SW480 (cell line): ENCODE measurements around the gene SEMA4F.
A peak's percentile ranks its signal among the peaks of the same experiment; 100 is the strongest.

ENCODE experiments used
- DNase-seq: peaks from one replicate; pipeline ENCODE4 v3.0.0-alpha.2; 2016; ENCODE audit warnings: low spot score

Gene SEMA4F

GRCh38 chr2:74707837-74708236, 53.8 kb downstream of the SEMA4F start:
- DNase-seq, result no peak

GRCh38 chr2:74708296-74708695, 54.2 kb downstream of the SEMA4F start:
- DNase-seq, result no peak

DNA sequence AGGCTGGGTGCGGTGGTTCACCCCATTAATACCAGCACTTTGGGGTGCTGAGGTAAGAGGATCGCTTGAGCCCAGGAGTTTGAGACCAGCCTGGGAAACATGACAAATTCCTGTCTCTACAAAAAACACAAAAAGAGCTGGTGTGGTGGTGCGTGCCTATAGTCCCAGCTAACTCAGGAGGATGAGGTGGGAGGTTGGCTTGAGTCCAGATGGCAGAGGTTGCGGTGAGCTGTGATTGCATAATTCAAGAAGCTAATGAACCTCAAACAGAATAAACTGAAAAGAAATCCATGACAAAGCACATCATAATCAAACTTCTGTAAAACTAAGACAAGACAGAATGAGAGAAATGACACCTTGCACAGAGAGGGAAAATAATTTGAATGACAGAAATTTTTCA, 54.8 kb downstream of the SEMA4F start:
- DNase-seq, result no peak

DNA sequence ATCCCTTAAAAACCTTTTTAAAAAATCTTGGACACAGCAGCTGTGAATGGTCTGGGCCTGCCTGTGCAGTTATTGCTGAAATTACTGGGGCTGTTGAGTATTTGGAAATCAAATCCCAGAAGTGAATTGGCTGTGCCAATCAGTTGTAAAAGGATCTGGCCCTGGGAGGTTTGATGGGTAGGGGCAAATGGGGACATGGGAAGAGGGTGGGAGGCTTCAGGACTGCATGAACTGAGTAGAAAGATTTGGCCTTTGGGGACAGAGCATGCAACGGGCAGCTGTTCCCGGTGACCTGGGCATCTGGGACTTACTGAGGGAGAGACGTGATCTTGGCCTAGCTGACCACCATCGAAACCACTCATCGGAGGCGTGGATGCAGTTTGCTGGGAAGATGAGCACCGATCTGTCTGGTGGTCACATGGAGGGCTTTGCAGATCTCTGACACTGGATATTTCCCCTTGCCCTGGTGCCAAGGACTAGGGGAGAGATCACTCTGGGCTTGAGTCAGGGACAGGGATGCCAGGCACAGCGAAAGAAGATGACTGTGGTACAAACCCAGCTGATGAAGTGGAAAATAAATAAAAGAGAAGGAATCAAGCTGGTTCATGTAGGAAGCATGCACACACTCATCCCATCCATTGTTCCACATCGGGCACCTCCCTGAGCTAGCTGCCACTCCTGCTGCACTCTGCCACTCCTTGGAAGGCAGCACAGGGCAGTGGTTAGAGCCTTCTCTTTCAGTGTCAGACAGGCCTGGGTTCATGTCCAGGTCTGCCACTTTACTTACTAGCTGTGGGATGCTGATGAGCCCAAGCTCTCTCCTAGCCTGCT, 58.4 kb downstream of the SEMA4F start:
- DNase-seq, result no peak

- no peak for DNase-seq
Measured at GRCh38 chr2:74714691-74715080, 60.6 kb downstream of the SEMA4F start.

DNA sequence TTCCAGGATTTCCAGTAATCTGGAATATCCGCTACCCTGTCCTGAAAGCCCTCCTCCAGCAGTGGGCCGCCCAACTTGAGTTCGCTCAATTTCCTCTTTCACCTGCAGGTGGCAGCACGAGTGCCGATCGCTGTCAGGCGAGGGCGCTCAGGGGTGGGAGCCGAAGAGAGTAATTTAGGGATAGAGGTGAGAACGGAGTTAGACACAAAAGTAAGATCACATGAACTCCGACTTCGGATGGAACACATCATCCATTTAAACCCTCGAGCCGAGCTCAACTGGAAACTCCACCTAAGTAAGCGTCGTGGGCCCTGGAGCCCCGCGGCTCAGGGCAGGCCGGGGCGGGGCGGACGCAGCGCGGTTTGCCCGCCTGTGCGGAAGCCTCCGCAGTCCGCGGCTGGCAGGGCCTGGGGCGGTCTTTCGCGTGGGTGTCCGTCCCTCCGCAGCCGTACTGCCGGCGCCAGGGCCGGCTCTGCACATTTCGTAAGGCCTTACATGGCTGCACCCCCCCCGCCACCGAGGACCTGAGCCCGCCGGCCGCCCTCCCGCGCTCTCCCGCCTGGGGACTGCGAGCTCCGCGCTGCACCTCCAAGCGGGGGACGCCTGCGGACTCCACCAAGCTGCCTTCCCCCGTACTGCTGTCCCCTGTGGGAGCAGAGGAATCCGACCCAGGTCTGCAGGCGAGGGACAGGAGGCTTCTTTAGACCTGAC, 61.2 kb downstream of the SEMA4F start:
- peak; percentile 92 for DNase-seq

DNA sequence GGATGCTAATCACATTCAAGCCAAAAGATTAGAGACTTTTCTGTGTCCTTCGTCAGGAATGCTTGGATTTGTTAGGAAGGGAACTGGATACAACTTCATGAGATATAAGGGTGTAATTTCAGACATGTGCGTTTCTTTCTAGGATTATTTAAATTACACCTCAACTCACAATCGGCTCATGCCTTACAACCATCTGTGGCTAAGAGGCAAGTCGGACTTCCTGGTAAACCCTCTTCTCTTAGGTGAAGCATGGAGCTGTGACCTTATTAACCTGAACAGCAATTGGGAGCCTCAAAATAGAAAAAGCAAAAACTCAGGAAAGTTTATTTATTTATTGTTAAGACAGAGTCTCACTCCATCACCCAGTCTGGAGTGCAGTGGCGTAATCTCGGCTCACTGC, 61.8 kb downstream of the SEMA4F start:
- DNase-seq, result no peak

DNA sequence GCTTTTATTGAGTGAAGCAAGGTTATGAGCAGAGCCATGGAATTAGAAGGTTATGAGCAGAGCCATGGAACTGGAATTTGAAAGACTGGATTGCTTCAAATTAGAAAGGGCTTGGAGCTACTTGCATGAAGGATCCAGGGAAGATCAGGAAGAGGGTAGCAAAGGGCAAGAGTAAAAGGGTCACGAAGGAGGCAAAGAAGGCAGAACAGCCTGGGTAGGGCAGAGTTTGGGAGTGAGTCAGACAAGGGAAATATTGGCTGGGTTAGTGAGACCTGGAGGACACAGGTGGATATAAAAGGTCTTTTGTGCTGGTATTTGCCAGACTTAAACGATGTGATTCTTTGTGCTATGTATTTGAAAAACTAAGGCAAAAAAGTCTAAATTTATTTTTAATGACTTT, 65.0 kb downstream of the SEMA4F start:
- DNase-seq, result peak; percentile 36

GRCh38 chr2:74721316-74721715, 67.3 kb downstream of the SEMA4F start:
- DNase-seq, result no peak

GRCh38 chr2:74724496-74724895, 70.4 kb downstream of the SEMA4F start:
- DNase-seq, result no peak

GRCh38 chr2:74725287-74725686, 71.2 kb downstream of the SEMA4F start:
- DNase-seq, result no peak

- DNase-seq, result no peak
Measured at GRCh38 chr2:74728842-74729241, 74.8 kb downstream of the SEMA4F start.

DNA sequence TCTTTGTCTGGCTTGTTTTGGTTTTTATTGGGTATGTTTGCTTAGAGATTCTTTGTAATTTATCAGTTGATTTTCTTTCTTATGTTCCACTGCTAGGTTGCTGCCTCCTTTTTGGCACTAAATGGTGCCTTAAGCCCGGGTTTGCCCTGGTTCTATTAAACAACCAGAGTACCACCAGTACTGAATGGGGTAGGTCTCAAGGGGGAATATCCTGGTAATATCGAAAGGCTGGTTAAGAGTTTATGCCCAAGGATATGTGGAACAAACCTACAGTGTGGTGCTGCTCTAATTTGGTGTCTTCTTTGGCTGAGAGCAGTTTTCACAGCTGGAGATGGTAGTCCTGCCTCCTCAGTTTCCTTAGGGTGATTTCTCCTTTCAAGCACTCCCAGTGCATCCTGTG, 76.5 kb downstream of the SEMA4F start:
- no peak for DNase-seq
